ENCODE data around the gene SLC22A17. TPM values are rescaled to one million over a fixed set of nuclear protein-coding genes. Genes with fewer than 3 reads are reported as not detected.

SLC22A17 gene
- total RNA-seq, 1 experiment from 2014 or later = 5.9 TPM

DNA sequence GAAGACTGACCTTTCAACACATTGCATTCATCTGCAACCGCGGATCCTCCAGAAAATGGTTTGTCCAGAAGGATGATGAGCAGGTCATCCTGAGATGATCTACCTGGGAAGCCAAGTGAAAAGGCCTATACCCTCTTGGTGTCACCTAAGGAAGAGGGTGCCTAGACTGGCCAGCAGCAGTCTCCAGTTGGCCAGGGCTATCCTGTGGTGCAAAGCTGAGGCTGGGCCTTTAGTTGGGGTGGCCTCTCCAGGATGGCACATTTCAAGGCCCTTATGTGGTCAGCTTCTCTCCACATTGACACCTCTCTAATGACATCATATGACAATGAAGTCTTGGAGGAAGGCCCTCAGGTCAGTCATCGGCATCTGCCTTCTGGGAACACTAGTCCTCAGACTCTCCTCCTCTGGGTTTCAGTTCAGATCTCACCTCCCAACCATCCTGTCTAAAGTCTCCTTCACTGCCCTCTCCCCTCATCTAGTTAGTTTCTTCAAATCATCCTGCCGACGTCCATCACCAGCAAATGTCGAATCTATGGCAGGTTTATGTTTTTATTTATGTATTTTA is 3.3 kb upstream of the SLC22A17 start:
- ChIA-PET CTCF (no interaction called here), RAD21 (ENCODE audit: low non-redundant PET in 1 of 2, low total read pairs in 2 of 2, uncharacterized antibody in 2 of 2, unreplicated experiment in 2 of 2) (no interaction called here), POLR2A (no interaction called here)
- 0 out of 4 replicates have a peak, but pooled peaks cover 0 to 2% of the 10 kb centered on the region in 2 experiments for H3K4me1 ChIP-seq (ENCODE audit: control insufficient read depth in 1 of 2, insufficient read depth in 2 of 2, low read length in 2 of 2)
- no peak overlapping the region for H2AFZ ChIP-seq (ENCODE audit: low read depth, low read length, poor library complexity, severe bottlenecking)
- no peaks in the 10 kb centered on the region for H3K9me3 ChIP-seq (ENCODE audit: control insufficient read depth in 1 of 2, insufficient read depth in 1 of 2, low read depth in 1 of 2, low read length in 2 of 2)
- no peak overlapping the region for H3K4me2 ChIP-seq (ENCODE audit: low read length)
- no peaks in the 10 kb centered on the region for H3K36me3 ChIP-seq (ENCODE audit: control insufficient read depth in 1 of 2, insufficient read depth in 2 of 2, low read length in 2 of 2)
- DNase-seq (ENCODE audit: low read depth, low spot score) (no peak), ATAC-seq (no peak)
- TF ChIP-seq, protein P1, sequence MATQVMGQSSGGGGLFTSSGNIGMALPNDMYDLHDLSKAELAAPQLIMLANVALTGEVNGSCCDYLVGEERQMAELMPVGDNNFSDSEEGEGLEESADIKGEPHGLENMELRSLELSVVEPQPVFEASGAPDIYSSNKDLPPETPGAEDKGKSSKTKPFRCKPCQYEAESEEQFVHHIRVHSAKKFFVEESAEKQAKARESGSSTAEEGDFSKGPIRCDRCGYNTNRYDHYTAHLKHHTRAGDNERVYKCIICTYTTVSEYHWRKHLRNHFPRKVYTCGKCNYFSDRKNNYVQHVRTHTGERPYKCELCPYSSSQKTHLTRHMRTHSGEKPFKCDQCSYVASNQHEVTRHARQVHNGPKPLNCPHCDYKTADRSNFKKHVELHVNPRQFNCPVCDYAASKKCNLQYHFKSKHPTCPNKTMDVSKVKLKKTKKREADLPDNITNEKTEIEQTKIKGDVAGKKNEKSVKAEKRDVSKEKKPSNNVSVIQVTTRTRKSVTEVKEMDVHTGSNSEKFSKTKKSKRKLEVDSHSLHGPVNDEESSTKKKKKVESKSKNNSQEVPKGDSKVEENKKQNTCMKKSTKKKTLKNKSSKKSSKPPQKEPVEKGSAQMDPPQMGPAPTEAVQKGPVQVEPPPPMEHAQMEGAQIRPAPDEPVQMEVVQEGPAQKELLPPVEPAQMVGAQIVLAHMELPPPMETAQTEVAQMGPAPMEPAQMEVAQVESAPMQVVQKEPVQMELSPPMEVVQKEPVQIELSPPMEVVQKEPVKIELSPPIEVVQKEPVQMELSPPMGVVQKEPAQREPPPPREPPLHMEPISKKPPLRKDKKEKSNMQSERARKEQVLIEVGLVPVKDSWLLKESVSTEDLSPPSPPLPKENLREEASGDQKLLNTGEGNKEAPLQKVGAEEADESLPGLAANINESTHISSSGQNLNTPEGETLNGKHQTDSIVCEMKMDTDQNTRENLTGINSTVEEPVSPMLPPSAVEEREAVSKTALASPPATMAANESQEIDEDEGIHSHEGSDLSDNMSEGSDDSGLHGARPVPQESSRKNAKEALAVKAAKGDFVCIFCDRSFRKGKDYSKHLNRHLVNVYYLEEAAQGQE (IDR thresholded peaks at IDR 0.05; ENCODE audit: low read depth) = no peak
- no peak for TF ChIP-seq YY1 (IDR thresholded peaks at IDR 0.05; ENCODE audit: extremely low read depth, insufficient replicate concordance, low read depth, low read length)
- TF ChIP-seq CTCF (IDR thresholded peaks at IDR 0.05 in 2 of 3, conservative IDR thresholded peaks at IDR 0.05 in 1 of 3; ENCODE audit: borderline replicate concordance in 1 of 3, insufficient read depth in 1 of 3, low read depth in 2 of 3, low read length in 2 of 3) = no peak
- TF ChIP-seq EZH2phosphoT487 (IDR thresholded peaks at IDR 0.05; ENCODE audit: borderline replicate concordance) = no peak
- TF ChIP-seq FOSL1 (IDR thresholded peaks at IDR 0.05; ENCODE audit: low read depth) = no peak
- no peak for TF ChIP-seq EGR1 (IDR thresholded peaks at IDR 0.05; ENCODE audit: low read depth)
- no peak for TF ChIP-seq SRF (IDR thresholded peaks at IDR 0.05; ENCODE audit: low read depth)
- no peak for TF ChIP-seq CBX3 (IDR thresholded peaks at IDR 0.05; ENCODE audit: low read depth)
- TF ChIP-seq JUND (IDR thresholded peaks at IDR 0.05) = no peak
- no peak for TF ChIP-seq ELF1 (IDR thresholded peaks at IDR 0.05; ENCODE audit: borderline replicate concordance, low read depth)
- TF ChIP-seq CEBPB (IDR thresholded peaks at IDR 0.05; ENCODE audit: low read depth) = no peak
- TF ChIP-seq TCF7L2 (IDR thresholded peaks at IDR 0.05; ENCODE audit: borderline replicate concordance, extremely low read depth, insufficient read depth, insufficient read length) = no peak
- no peak for TF ChIP-seq ATF3 (IDR thresholded peaks at IDR 0.05)
- TF ChIP-seq MAX (IDR thresholded peaks at IDR 0.05) = no peak
- TF ChIP-seq POLR2AphosphoS5 (IDR thresholded peaks at IDR 0.05; ENCODE audit: low read depth, low read length) = no peak
- no peaks in the 10 kb centered on the region for H4K20me1 ChIP-seq (ENCODE audit: insufficient read depth)
- H3K9me2 ChIP-seq (ENCODE audit: insufficient read depth) = no peaks in the 10 kb centered on the region
- no peaks in the 10 kb centered on the region for H3K79me2 ChIP-seq (ENCODE audit: insufficient read depth, low read length)
- no peaks in the 10 kb centered on the region for H3K27me3 ChIP-seq (ENCODE audit: insufficient read depth, low read length)
- no TSS peak for BruUV-seq (replicated peaks)
- H3K4me3 ChIP-seq (replicated peaks in 1 of 2; ENCODE audit: low read depth in 1 of 2, low read length in 2 of 2) = no peak overlapping the region
- H3K27ac ChIP-seq (ENCODE audit: low read depth, low read length) = no peak overlapping the region
- intact Hi-C loops (cut with micrococcal nuclease) = no loop called here
- H3K9ac ChIP-seq (ENCODE audit: low read length) = no peak overlapping the region
